NCI-H345 (cell line): ENCODE measurements around the gene DKKL1.
"Not testable (repeated sequence)": the region's sequence is repeated elsewhere in the genome, so short reads cannot be mapped to it uniquely, and the experiment has no call there.

ENCODE experiments used
- DNase-seq: peaks from one replicate; lab custom pipeline; 2025; lab: John Stamatoyannopoulos, UW

DKKL1 gene

GRCh38 chr19:49362048-49362928 is 1.4 kb upstream of the DKKL1 start, which contains the start of gene TEAD2:
Gene TEAD2, minus strand, starts transcription at chr19:49362416. Its CDS starts 2,341 bp downstream, at chr19:49360075.
- no peak for DNase-seq

GRCh38 chr19:49362929-49363267 is 779 bp upstream of the DKKL1 start:
- DNase-seq = no peak

- no peak for DNase-seq
These were observed 533 bp downstream of the DKKL1 start for GRCh38 chr19:49364083-49364737.

- no peak for DNase-seq
These were observed 2.4 kb downstream of the DKKL1 start for GRCh38 chr19:49366110-49366509.

DNA sequence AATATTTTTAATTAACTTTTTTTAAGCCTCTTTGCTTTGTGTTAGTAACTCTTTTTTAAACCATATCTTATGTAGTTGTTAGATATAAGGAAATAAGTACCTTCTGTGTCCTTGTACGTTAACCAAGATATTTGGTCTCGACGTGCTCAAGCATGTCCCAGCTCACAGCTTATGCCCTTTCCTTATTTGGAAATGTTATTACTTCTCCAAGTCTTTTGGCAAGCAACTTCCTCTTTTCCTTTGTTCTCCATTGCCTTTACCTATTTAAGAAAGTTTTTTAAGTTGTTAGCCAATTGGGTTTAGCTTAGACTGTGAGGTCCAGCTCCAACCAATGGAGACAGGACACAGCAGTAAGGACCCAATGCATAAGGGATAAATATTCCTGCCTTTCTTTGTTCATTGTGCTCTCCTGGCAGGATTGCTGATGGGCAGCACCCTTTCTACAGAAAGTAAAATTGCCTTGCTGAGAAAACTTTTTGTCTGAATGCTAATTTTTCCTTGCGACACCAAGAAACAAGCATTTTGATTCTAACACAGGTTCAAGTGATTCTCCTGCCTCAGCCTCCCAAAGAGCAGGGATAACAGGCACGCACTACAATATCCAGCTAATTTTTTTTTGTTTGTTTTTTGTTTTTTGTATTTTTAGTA is 5.2 kb downstream of the DKKL1 start:
- DNase-seq = no peak

- no peak for DNase-seq
These were observed 7.5 kb downstream of the DKKL1 start for GRCh38 chr19:49371184-49371583.

GRCh38 chr19:49373174-49373573 is 9.5 kb downstream of the DKKL1 start:
- not testable (repeated sequence) for DNase-seq

- no peak for DNase-seq
These were observed 11.2 kb downstream of the DKKL1 start for GRCh38 chr19:49374665-49375434.

DNA sequence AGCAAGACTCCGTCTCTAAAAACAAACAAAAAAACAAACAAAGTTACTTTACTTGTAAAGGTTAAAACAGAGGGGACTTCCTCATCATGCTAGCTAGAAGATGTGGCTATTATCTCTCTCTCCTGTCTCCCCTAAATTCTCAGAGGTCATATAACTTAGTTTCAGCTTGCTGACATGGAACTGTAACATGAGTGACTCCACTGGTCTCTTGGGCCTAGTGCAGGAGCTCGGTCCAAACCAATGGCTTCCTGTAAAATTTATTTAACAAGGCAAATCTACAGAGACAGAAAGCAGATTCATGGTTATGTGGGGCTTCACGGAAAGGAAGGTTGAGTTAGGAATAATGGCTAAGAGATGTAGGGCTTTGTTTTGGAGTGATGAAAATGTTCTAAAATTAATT is 14.8 kb downstream of the DKKL1 start:
- DNase-seq = no peak

DNA sequence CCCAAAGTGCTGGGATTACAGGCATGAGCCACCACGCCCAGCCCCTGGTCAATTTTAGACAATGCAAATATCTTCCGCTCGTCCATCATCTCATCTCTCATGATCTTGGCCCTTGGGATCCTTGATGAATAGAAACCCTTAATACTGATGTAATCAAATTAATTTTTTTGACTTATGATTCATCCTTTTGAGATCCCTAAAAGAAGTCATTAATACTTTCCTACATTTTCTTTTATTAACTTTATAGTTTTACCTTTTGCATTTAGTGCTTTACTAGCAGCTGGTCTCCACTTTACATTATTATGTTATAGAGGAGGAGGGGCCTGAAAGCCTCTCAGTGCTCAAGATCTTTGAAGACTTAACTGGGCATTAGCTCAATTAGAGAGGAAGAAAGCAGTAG is 16.7 kb downstream of the DKKL1 start:
- no peak for DNase-seq

DNA sequence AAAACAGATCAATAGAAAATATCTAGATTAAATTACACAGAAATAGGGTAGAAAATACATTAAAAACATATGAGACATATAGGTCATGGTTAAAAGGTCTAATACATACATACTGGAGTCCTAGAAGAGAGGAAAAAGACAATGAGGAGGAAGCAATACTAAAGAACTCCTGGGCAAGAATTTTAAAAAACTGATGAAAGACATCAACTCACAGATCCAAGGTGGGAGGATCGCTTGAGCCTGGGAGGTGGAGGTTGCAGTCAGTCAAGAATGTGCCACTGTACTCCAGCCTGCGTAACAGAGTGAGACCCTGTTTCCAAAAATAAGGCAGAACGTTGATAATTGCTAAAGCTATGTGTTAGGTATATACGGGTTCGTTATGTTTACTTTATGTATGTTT is 19.0 kb downstream of the DKKL1 start:
- DNase-seq = no peak

DNA sequence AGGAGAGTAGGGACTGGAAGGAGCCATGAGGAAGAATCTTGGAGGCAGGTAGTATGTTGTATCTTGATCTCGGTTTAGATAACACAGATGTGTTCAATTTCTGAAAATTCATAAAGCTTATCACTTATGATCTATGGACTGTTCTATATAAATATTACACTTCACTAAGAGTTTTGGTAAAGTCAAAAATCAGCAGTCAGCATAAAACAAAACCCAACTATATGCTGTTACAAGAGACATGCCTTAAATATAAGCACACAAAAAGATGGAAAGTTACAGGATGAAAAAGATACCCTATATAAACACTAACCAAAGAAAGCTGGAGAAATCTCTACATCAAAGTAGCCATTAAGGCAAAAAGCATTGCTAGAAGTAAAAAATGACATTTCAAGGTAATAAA is 19.9 kb downstream of the DKKL1 start:
- no peak for DNase-seq

GRCh38 chr19:49387936-49388372 is 24.3 kb downstream of the DKKL1 start, which contains the start of gene KASH5:
Gene KASH5, plus strand, starts transcription at chr19:49388249. Its CDS starts 2,635 bp downstream, at chr19:49390884.
- DNase-seq = no peak

GRCh38 chr19:49389406-49389805 is 25.7 kb downstream of the DKKL1 start:
- DNase-seq = no peak

DNA sequence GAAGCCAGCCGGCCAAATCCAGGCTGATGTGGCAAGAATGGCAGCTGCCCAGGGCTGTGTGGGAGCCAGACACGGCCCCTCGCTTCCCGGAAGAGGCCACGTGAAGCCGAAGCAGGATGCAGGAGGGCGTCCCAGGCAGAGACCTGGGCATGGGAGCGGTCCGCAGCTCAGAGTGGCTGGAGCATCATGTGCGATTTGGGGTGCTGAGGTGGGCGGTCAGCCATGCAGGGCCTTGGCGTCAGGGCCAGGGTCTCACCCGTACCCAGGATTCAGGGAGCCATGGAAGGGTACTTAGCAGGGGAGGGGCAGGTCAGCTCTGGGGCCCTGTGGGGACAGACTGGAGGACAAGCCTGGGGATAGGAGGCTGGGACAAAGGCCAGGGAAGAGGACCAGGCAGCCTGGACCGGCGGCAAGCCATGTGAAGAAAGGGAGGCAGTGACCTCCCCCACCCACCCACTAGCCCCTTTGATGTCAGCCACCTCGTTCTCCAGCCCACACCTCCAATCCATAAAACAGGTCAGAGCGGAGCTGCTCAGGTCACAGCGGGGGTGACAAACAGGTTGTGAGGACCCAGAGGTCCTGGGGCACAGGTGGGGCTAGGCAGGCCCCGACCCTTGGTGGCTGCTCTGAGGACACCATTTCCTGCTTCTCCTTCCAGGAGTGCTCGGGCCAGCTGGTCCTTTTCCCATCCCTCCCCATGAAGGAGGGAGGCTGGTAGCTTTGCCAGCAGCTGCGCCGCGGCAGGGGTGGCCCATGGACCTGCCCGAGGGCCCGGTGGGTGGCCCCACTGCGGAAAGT is 26.7 kb downstream of the DKKL1 start:
- no peak for DNase-seq

- DNase-seq = peak; percentile 37
These were observed 27.3 kb downstream of the DKKL1 start for GRCh38 chr19:49390929-49391359.

DNA sequence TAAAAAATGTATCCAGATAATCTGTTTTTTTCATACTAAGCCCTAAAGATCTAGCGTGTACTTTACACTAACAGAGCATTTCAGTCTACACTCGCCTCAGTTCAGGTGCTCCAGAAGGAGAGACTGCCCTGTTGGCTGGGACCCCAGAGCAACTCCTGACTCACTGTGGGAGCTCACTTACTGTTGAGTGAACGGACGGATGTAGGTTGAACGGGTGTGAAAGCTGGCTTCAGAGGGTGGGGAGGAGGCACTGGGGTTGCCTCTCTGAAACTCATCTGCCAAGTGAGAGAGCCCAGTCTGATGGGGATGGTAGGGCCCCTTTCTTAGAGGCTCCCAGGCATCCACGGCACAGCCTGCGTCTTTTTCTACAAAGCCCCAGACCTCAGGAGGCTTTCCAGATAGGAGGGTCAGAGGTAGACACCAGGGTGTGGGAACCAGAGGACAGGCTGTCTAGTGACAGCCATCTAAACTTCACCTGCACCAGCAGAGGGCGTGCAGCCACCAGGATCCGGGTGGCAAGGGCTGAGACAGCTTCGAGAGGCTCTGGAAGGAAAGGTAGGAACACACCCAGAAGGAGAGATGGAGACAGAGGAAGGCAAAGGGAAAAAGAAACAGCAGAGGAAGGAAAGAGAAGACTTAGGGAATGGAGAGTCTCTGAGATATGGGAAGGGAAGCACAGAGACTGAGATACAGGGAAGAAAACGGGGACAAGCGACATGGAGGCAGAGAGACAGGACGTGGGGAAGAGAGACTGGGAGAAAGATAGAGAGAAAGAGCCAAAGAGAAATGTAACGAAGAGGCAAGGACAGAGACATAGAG is 28.1 kb downstream of the DKKL1 start:
- DNase-seq = peak; percentile 66

DNA sequence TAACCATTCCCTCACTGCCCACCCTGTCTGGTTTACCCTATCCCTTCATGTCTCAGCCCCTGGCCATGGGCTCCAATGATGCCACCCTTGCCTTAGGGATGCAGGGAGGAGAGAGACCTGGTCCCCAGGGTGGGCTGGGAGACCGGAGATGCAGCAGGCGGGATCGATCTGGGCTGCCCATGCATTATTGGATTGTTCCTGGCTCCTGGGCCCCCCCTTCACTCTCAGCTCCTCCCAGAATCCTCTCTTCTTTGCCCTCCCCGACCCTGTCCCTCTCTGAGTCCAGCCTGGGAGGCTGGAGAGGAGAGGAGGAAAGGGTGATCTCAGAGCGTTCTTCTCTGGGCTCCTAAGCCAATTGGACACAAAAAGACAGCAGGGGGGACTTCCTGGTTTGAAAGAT is 30.2 kb downstream of the DKKL1 start:
- no peak for DNase-seq

GRCh38 chr19:49395581-49396407 is 32.1 kb downstream of the DKKL1 start:
- DNase-seq = no peak
